Chondrocyte (in vitro differentiated cells): ENCODE measurements around the gene FABP3. TPM values are rescaled to one million over a fixed set of nuclear protein-coding genes. Genes with fewer than 3 reads are reported as not detected.
A peak's percentile ranks its signal among the peaks of the same experiment; 100 is the strongest.

Source experiments
- DNase-seq: peaks from one replicate; pipeline ENCODE4 v3.0.0; 2021; ENCODE audit warnings: mixed read lengths, low spot score
- H3K27ac Mint-ChIP-seq: one replicate; pipeline ENCODE4 v1.8.0; 2021; ENCODE audit warnings: mild to moderate bottlenecking, moderate library complexity, mixed read lengths; ENCODE audit not compliant: unreplicated experiment
- H3K27me3 Mint-ChIP-seq: 2 replicates; pipeline ENCODE4 v1.8.0; 2021; ENCODE audit warnings: low read depth, mixed read lengths
- H3K36me3 Mint-ChIP-seq: 2 replicates; pipeline ENCODE4 v1.8.0; 2021; ENCODE audit warnings: low read depth, mixed read lengths
- H3K4me1 Mint-ChIP-seq: 2 replicates; pipeline ENCODE4 v1.8.0; 2021; ENCODE audit warnings: low read depth, mild to moderate bottlenecking, mixed read lengths
- H3K4me3 Mint-ChIP-seq: one replicate; pipeline ENCODE4 v1.8.0; 2021; ENCODE audit warnings: mild to moderate bottlenecking, moderate library complexity, mixed read lengths; ENCODE audit not compliant: unreplicated experiment
- H3K9me3 Mint-ChIP-seq: 2 replicates; pipeline ENCODE4 v1.8.0; 2021; ENCODE audit warnings: low read depth, mixed read lengths
- total RNA-seq: library from RNA; stranded (reverse); gene quantifications from 3 replicates; pipeline ENCODE4 v1.2.1, GENCODE V29; 2021
- TF ChIP-seq, protein P1 (sequence below): fragments of 200-600 bp; sonication (generic); IDR thresholded peaks from 2 replicates; pipeline ENCODE4 v1.5.0; 2021; ENCODE audit warnings: antibody characterized with exemption, mild to moderate bottlenecking, moderate library complexity

FABP3 gene
- total RNA-seq, 1 donor from 2014 or later, result 81.4 TPM

DNA sequence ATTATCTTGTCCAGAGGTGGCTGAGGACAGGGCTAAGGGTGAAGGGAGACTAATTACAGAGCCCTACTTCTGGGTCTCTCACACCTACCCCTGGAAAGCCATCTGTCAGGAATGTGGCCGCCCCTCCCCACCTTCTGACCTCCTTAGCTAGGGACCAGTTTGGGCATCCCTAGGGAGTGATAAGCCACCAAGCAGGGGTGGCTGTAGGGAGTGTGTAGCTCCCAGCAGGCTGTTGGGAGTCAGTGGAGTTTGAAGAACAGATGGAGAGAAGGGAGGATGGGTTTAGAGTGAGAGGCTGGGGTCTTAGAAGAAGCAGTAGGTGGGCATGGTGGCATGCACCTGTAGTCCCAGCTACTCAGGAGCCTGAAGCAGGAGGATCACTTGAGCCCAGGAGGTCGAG is 39.3 kb upstream of the FABP3 start:
- peaks cover 21% of the 10 kb centered on the region for H3K27me3 Mint-ChIP-seq
- no peaks in the 10 kb centered on the region for H3K9me3 Mint-ChIP-seq
- H3K4me3 Mint-ChIP-seq, result peak overlapping the region; percentile 65
- TF ChIP-seq, protein P1, sequence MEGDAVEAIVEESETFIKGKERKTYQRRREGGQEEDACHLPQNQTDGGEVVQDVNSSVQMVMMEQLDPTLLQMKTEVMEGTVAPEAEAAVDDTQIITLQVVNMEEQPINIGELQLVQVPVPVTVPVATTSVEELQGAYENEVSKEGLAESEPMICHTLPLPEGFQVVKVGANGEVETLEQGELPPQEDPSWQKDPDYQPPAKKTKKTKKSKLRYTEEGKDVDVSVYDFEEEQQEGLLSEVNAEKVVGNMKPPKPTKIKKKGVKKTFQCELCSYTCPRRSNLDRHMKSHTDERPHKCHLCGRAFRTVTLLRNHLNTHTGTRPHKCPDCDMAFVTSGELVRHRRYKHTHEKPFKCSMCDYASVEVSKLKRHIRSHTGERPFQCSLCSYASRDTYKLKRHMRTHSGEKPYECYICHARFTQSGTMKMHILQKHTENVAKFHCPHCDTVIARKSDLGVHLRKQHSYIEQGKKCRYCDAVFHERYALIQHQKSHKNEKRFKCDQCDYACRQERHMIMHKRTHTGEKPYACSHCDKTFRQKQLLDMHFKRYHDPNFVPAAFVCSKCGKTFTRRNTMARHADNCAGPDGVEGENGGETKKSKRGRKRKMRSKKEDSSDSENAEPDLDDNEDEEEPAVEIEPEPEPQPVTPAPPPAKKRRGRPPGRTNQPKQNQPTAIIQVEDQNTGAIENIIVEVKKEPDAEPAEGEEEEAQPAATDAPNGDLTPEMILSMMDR, result no peak
- no peaks in the 10 kb centered on the region for H3K36me3 Mint-ChIP-seq
- H3K27ac Mint-ChIP-seq, result peak overlapping the region; percentile 12
- H3K4me1 Mint-ChIP-seq, result peaks cover 22% of the 10 kb centered on the region
- DNase-seq, result no peak

DNA sequence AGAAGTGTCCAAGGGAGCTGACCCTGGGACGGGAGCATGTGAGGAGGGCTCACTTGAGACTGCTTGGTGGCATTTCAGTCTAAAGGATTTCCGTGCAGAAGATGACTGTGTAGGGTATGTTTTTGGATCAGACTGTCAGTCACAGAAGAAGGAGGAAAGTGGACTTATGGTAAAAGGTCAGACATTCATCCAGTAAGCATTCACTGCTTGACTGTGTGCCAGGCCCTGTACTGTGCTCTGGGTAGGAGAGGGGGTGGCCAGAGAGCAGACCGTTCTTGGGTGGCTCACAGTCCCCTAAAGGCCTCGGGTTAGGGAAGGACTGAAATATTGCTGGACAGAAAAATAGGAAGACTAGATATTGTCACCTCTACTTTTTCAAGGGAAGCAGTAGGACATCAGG is 38.0 kb upstream of the FABP3 start:
- no peaks in the 10 kb centered on the region for H3K9me3 Mint-ChIP-seq
- TF ChIP-seq, protein P1, result no peak
- H3K4me3 Mint-ChIP-seq, result no peak overlapping the region
- no peaks in the 10 kb centered on the region for H3K36me3 Mint-ChIP-seq
- no peak for DNase-seq
- peaks cover 22% of the 10 kb centered on the region for H3K4me1 Mint-ChIP-seq
- peaks cover 21% of the 10 kb centered on the region for H3K27me3 Mint-ChIP-seq
- no peak overlapping the region for H3K27ac Mint-ChIP-seq

DNA sequence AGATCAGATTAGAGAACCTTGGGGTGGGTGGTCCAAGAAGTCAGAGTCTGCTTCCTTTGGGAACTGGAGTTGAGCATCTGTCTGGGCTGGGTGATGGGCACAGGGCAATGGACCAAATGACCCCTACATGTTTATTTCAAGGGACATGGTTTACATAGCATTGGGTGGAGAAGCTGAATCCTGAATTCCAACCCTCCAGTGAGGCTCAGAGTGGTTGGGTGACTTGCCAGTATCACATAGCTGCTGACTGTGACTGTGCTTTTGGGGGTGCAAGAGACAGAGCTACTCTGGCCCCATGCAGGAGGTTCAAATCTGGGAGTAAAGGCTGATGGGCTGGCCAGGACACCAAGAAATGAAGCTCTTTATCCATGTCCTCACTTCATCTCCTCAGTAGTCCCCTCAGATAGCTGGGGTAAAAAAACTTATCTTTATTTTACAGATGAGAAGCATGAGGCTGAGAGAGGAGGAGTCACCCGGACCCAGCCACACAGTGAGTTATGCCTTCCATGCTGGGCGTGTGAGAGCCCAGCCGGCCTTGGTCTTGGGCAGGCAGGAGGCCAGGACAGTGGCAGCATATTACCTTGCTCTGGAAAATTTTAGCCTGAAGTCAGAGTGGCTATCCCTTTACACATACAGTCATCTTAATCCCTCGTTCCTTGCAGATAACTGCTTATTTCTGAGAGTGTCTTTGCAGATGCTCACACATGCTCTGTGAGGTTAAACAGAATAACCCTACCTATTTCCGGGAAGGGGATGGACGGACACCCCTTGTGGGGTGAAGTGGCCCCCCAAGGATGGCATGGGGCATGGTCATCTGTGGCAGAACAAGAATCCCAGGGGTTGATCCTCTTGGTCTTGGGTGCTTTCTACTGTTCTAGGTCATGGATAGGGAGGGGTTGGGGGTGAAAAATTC is 37.3 kb upstream of the FABP3 start:
- no peaks in the 10 kb centered on the region for H3K36me3 Mint-ChIP-seq
- no peak overlapping the region for H3K27ac Mint-ChIP-seq
- peaks cover 21% of the 10 kb centered on the region for H3K27me3 Mint-ChIP-seq
- H3K4me1 Mint-ChIP-seq, result peaks cover 22% of the 10 kb centered on the region
- DNase-seq, result no peak
- TF ChIP-seq, protein P1, result no peak
- no peak overlapping the region for H3K4me3 Mint-ChIP-seq
- H3K9me3 Mint-ChIP-seq, result no peaks in the 10 kb centered on the region

DNA sequence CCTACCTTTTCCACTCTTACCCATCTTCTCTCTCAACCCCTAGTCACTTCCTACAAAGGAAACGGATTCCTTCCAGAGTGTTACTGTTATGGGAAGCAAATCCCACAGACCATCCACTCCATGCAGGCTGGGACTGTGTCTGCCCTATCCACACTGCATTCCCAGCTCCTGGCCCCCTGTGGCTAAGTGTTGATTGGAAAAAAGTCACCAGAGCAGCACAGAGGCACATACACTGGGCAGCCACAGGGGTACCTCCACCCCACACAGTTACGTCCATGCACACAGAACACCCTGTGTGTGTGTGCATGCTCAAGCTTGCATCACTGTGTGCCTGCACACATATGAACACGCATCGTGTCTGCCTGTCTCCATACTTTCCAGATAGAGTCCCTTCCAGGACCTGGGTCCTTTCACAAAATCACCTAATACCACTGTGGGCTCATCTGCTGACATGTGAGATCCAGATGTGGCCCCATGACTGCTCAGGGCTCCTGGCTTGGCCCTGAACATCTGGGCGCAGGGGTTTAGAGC is 36.0 kb upstream of the FABP3 start:
- H3K36me3 Mint-ChIP-seq, result no peaks in the 10 kb centered on the region
- H3K9me3 Mint-ChIP-seq, result no peaks in the 10 kb centered on the region
- TF ChIP-seq, protein P1, result no peak
- DNase-seq, result no peak
- H3K4me3 Mint-ChIP-seq, result no peak overlapping the region
- peaks cover 21% of the 10 kb centered on the region for H3K4me1 Mint-ChIP-seq
- H3K27ac Mint-ChIP-seq, result no peak overlapping the region
- H3K27me3 Mint-ChIP-seq, result peaks cover 21% of the 10 kb centered on the region

DNA sequence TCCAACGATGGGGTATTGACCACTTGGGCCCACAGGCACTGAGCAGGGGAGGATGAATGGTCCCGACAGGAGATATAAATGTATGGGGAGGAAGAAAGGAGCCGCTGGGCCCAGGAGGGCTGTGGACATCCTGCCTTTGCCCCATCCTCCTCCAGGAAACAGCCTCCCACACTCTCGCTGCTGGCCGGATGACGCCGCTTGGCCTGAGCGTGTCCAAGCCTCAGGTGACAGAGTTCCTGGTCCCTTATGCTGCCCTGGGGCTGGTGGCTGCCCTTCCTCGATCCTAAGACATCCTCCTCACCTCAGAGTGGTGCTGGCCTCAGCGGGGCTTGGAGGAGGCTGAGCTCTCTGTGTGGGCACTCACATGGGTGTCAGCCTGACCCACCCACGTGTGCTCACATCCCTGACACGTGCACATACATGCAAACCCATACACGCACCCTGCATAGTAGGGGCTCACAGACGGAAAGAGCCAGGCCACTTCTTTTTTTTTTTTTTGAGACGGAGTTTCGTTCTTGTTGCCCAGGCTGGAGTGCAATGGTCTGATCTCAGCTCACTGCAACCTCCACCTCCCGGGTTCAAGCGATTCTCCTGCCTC is 34.3 kb upstream of the FABP3 start:
- DNase-seq, result no peak
- Mint-ChIP-seq H3K9me3 (no peaks in the 10 kb centered on the region), H3K4me3 (no peak overlapping the region), H3K27me3 (peaks cover 16% of the 10 kb centered on the region), H3K27ac (no peak overlapping the region), H3K4me1 (peaks cover 12% of the 10 kb centered on the region), H3K36me3 (no peaks in the 10 kb centered on the region)
- TF ChIP-seq, protein P1, result no peak
